Uterus (tissue), 4 donors: ENCODE data around the gene HOXB5. TPM values are rescaled to one million over a fixed set of nuclear protein-coding genes. Genes with fewer than 3 reads are reported as not detected.

Source experiments
- DNase-seq, 2 donors: peaks; one replicate each; pipeline ENCODE4 v3.0.0-alpha.2; 2019 to 2020
- H3K27ac ChIP-seq, 2 donors: fragments of 200-600 bp; sonication (generic); 1 replicate in 1 of 2; 2 replicates in 1 of 2; pipeline ENCODE4 v1.5.1; 2016 to 2018
- H3K27me3 ChIP-seq, 2 donors: fragments of 200-600 bp; sonication (generic); one replicate each; pipeline ENCODE4 v1.5.1; 2018 to 2019; ENCODE audit warnings: control low read depth in 1 of 2
- H3K36me3 ChIP-seq, 2 donors: fragments of 200-600 bp; sonication (generic); one replicate each; pipeline ENCODE4 v1.5.1; 2019; ENCODE audit warnings: control low read depth in 1 of 2
- H3K4me1 ChIP-seq, 2 donors: fragments of 200-600 bp; sonication (generic); one replicate each; pipeline ENCODE4 v1.5.1; 2018 to 2019; ENCODE audit warnings: control low read depth in 1 of 2
- H3K4me3 ChIP-seq, 2 donors: fragments of 200-600 bp; sonication (generic); 1 replicate in 1 of 2; 2 replicates in 1 of 2; pipeline ENCODE4 v1.5.1; 2018 to 2019; ENCODE audit warnings: mild to moderate bottlenecking in 1 of 2
- H3K9me3 ChIP-seq, 2 donors: fragments of 200-600 bp; sonication (generic); one replicate each; pipeline ENCODE4 v1.5.1; 2019; ENCODE audit warnings: control low read depth in 1 of 2
- POLR2A ChIP-seq, 2 donors: fragments of 450-650 bp; IDR thresholded peaks; one replicate each; pipeline ENCODE4 v1.6.1; 2016; ENCODE audit warnings: antibody characterized with exemption in 2 of 2, mild to moderate bottlenecking in 1 of 2, moderate library complexity in 1 of 2
- intact Hi-C: fragments of 100-400 bp; cut with DNase I; formaldehyde crosslinking; loops from one replicate; pipeline ENCODE4 v1.15.1; 2023; ENCODE audit warnings: low total_unique reads
- total RNA-seq, 4 donors: library from RNA; depleted of rRNA in 3 of 4; stranded (reverse); fragments of >200 nt in 3 of 4; gene quantifications; one replicate each; pipeline versions ENCODE4 v1.1.0 to v1.2.4, GENCODE V29; 2014 to 2023
- TF ChIP-seq, protein P1 (sequence below), 4 experiments: fragments of 200-600 bp in 2 of 4; fragments of 450-650 bp in 2 of 4; sonication (generic) in 2 of 4; IDR thresholded peaks; one replicate each; pipeline ENCODE4 v1.5.1; 2016 to 2019; ENCODE audit warnings: antibody characterized with exemption in 4 of 4, mild to moderate bottlenecking in 2 of 4, moderate library complexity in 1 of 4
- donor health status: DM: yes; HTN: yes; CAD: no.

HOXB5 gene
- total RNA-seq, 4 donors from 2014 or later = 0.55 to 2.5 (median 0.59) TPM; not detected in 1

GRCh38 chr17:48624544-48625494 is 31.2 kb upstream of the HOXB5 start:
- Histone ChIP-seq H3K9me3 (no peaks in the 10 kb centered on the region), H3K27ac (peak overlapping the region; percentile 26 to 44), H3K4me3 (peak overlapping the region in 1 of 2 donors; percentile 22), H3K27me3 (peaks cover 24 to 77% of the 10 kb centered on the region in 2 donors), H3K4me1 (peaks cover 0 to 15% of the 10 kb centered on the region in 2 donors), H3K36me3 (no peaks in the 10 kb centered on the region)
- TF ChIP-seq POLR2A (IDR thresholded peaks at IDR 0.05) = no peak
- TF ChIP-seq, protein P1, sequence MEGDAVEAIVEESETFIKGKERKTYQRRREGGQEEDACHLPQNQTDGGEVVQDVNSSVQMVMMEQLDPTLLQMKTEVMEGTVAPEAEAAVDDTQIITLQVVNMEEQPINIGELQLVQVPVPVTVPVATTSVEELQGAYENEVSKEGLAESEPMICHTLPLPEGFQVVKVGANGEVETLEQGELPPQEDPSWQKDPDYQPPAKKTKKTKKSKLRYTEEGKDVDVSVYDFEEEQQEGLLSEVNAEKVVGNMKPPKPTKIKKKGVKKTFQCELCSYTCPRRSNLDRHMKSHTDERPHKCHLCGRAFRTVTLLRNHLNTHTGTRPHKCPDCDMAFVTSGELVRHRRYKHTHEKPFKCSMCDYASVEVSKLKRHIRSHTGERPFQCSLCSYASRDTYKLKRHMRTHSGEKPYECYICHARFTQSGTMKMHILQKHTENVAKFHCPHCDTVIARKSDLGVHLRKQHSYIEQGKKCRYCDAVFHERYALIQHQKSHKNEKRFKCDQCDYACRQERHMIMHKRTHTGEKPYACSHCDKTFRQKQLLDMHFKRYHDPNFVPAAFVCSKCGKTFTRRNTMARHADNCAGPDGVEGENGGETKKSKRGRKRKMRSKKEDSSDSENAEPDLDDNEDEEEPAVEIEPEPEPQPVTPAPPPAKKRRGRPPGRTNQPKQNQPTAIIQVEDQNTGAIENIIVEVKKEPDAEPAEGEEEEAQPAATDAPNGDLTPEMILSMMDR (IDR thresholded peaks at IDR 0.05) = no peak
- DNase-seq = no peak
- intact Hi-C loops = no loop called here

GRCh38 chr17:48624118-48624517 is 30.5 kb upstream of the HOXB5 start:
- Histone ChIP-seq H3K9me3 (no peaks in the 10 kb centered on the region), H3K36me3 (no peaks in the 10 kb centered on the region), H3K27ac (no peak overlapping the region), H3K27me3 (peaks cover 24 to 77% of the 10 kb centered on the region in 2 donors), H3K4me3 (no peak overlapping the region), H3K4me1 (peaks cover 0 to 15% of the 10 kb centered on the region in 2 donors)
- DNase-seq = no peak
- TF ChIP-seq, protein P1 (IDR thresholded peaks at IDR 0.05) = no peak
- TF ChIP-seq POLR2A (IDR thresholded peaks at IDR 0.05) = no peak
- intact Hi-C loops = no loop called here

GRCh38 chr17:48623583-48623982 is 30.0 kb upstream of the HOXB5 start:
- Histone ChIP-seq H3K4me3 (no peak overlapping the region), H3K27ac (no peak overlapping the region), H3K4me1 (peaks cover 0 to 15% of the 10 kb centered on the region in 2 donors), H3K36me3 (no peaks in the 10 kb centered on the region), H3K27me3 (peaks cover 28 to 75% of the 10 kb centered on the region in 2 donors), H3K9me3 (no peaks in the 10 kb centered on the region)
- intact Hi-C loops = no loop called here
- no peak for TF ChIP-seq POLR2A (IDR thresholded peaks at IDR 0.05)
- TF ChIP-seq, protein P1 (IDR thresholded peaks at IDR 0.05) = no peak
- no peak for DNase-seq

DNA sequence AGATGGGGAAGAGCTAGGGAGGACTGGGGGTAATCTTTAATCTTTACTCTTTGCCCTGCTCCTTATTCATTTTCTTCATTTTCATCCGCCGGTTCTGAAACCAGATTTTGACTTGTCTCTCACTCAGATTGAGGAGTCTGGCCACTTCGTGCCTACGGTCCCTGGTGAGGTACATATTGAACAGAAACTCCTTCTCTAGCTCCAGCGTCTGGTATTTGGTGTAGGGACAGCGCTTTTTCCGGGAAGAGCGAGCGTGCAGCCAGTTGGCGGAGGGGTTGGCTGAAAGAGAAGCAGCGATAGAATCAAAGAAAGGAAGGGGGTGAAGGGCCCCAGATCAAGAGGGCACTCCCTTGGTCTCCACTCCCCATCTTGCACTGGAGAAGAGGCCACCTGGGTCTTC is 29.3 kb upstream of the HOXB5 start:
- Histone ChIP-seq H3K27me3 (peaks cover 32 to 73% of the 10 kb centered on the region in 2 donors), H3K9me3 (no peaks in the 10 kb centered on the region), H3K4me3 (no peak overlapping the region), H3K27ac (no peak overlapping the region), H3K36me3 (no peaks in the 10 kb centered on the region), H3K4me1 (peaks cover 0 to 15% of the 10 kb centered on the region in 2 donors)
- DNase-seq = no peak
- TF ChIP-seq, protein P1 (IDR thresholded peaks at IDR 0.05) = no peak
- no peak for TF ChIP-seq POLR2A (IDR thresholded peaks at IDR 0.05)
- intact Hi-C loops = no loop called here
